Endodermal cell (in vitro differentiated cells): Measurements from ENCODE around the gene MRPS18A. TPM values are rescaled to one million over a fixed set of nuclear protein-coding genes. Genes with fewer than 3 reads are reported as not detected.
A peak's percentile ranks its signal among the peaks of the same experiment; 100 is the strongest.

ENCODE experiments used
- DNase-seq: peaks from one replicate; pipeline ENCODE4 v3.0.0-alpha.2; 2017
- H3K27ac ChIP-seq: 2 replicates; pipeline ENCODE4 v1.5.1; 2013; ENCODE audit warnings: mild to moderate bottlenecking, low read depth, low read length, moderate library complexity
- H3K27me3 ChIP-seq: 2 replicates; pipeline ENCODE4 v1.6.1; 2013; ENCODE audit warnings: mild to moderate bottlenecking, low read length, moderate library complexity; ENCODE audit not compliant: insufficient read depth, control insufficient read depth, poor library complexity, severe bottlenecking
- H3K36me3 ChIP-seq: 2 replicates; pipeline ENCODE4 v1.7.0; 2013; ENCODE audit warnings: mild to moderate bottlenecking, low read length, moderate library complexity; ENCODE audit not compliant: control insufficient read depth, insufficient read depth
- H3K4me1 ChIP-seq: one replicate; pipeline ENCODE4 v1.7.0; 2013; ENCODE audit warnings: low read length; ENCODE audit not compliant: control insufficient read depth, insufficient read depth
- H3K4me3 ChIP-seq: 2 replicates; pipeline ENCODE4 v1.5.1; 2013; ENCODE audit warnings: mild to moderate bottlenecking, low read length, moderate library complexity
- H3K9ac ChIP-seq: 2 replicates; pipeline ENCODE4 v1.6.1; 2013; ENCODE audit warnings: mild to moderate bottlenecking, low read length, moderate library complexity; ENCODE audit not compliant: poor library complexity, severe bottlenecking; ENCODE audit errors: extremely low read depth
- H3K9me3 ChIP-seq: 2 replicates; pipeline ENCODE4 v1.6.1; 2013; ENCODE audit warnings: mild to moderate bottlenecking, low read length, moderate library complexity; ENCODE audit not compliant: control insufficient read depth
- H3K27ac Mint-ChIP-seq: 2 replicates; pipeline ENCODE4 v1.8.0; 2020; ENCODE audit warnings: mixed read lengths
- H3K27me3 Mint-ChIP-seq: 2 replicates; pipeline ENCODE4 v1.8.0; 2021; ENCODE audit warnings: mild to moderate bottlenecking, mixed read lengths; ENCODE audit not compliant: insufficient read depth
- H3K36me3 Mint-ChIP-seq: 2 replicates; pipeline ENCODE4 v1.8.0; 2020; ENCODE audit warnings: low read depth, mixed read lengths
- H3K4me1 Mint-ChIP-seq: 2 replicates; pipeline ENCODE4 v1.8.0; 2020; ENCODE audit warnings: mixed read lengths
- H3K4me3 Mint-ChIP-seq: 2 replicates; pipeline ENCODE4 v1.8.0; 2020; ENCODE audit warnings: mild to moderate bottlenecking, moderate library complexity, mixed read lengths
- H3K9me3 Mint-ChIP-seq: 2 replicates; pipeline ENCODE4 v1.8.0; 2020; ENCODE audit warnings: mild to moderate bottlenecking, mixed read lengths
- WGBS, 2 experiments: methylation state at CpG; one replicate each; pipeline versions ENCODE4 v1.1.5 to v1.1.7; 2013; ENCODE audit warnings: missing lambda C conversion rate in 2 of 2, mixed read lengths in 1 of 2; ENCODE audit not compliant: insufficient coverage in 1 of 2, insufficient read length in 1 of 2; 5-methylcytosine and 5-hydroxymethylcytosine counted together
- total RNA-seq, 2 donors: library from RNA; stranded (reverse); fragmentation: NEBNext Ultra II Directional in 1 of 2; extraction: Animal tissue kit (Norgen Biotek cat#: 25700) in 1 of 2; gene quantifications; 2 replicates in 1 of 2; 3 replicates in 1 of 2; pipeline ENCODE4 v1.2.1, GENCODE V29; 2021
- TF ChIP-seq, protein P1 (sequence below): fragments of 200-600 bp; sonication (generic); conservative IDR thresholded peaks from 2 replicates; pipeline ENCODE4 v1.5.0; 2021; ENCODE audit warnings: antibody characterized with exemption, mild to moderate bottlenecking

Gene MRPS18A
- total RNA-seq, 2 donors from 2014 or later = 53.6 to 58.8 TPM

DNA sequence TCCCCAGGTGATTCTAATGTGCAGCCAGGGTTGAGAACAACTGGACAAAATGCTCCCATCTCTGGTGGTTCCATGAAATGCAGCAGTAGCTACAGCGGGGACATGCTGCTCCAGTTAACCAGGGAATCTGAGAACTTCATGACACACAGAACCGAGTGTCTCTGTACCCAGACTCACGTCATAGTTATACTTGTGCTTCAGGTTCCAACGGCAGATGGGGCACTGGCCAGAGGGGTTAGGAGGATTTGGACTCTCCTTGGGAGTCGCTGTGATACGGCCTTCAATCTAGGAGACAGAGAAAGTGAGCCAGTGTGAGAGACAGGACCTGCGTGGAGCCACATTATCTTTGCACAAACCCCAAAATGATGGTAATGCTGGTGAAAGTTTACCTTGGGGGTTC is 9.2 kb downstream of the MRPS18A start:
- H3K36me3 ChIP-seq = peaks cover 92% of the 10 kb centered on the region
- H3K27ac Mint-ChIP-seq = peak overlapping the region; percentile 30
- no peak overlapping the region for H3K9ac ChIP-seq
- H3K9me3 Mint-ChIP-seq = no peaks in the 10 kb centered on the region
- H3K4me3 Mint-ChIP-seq = no peak overlapping the region
- H3K36me3 Mint-ChIP-seq = peaks cover 52% of the 10 kb centered on the region
- TF ChIP-seq, protein P1, sequence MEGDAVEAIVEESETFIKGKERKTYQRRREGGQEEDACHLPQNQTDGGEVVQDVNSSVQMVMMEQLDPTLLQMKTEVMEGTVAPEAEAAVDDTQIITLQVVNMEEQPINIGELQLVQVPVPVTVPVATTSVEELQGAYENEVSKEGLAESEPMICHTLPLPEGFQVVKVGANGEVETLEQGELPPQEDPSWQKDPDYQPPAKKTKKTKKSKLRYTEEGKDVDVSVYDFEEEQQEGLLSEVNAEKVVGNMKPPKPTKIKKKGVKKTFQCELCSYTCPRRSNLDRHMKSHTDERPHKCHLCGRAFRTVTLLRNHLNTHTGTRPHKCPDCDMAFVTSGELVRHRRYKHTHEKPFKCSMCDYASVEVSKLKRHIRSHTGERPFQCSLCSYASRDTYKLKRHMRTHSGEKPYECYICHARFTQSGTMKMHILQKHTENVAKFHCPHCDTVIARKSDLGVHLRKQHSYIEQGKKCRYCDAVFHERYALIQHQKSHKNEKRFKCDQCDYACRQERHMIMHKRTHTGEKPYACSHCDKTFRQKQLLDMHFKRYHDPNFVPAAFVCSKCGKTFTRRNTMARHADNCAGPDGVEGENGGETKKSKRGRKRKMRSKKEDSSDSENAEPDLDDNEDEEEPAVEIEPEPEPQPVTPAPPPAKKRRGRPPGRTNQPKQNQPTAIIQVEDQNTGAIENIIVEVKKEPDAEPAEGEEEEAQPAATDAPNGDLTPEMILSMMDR = no peak
- WGBS, 2 experiments = 96 to 99% methylated on average over 7 of the region's 7 CpGs
- H3K4me3 ChIP-seq = no peak overlapping the region
- peaks cover 28% of the 10 kb centered on the region for H3K4me1 Mint-ChIP-seq
- no peaks in the 10 kb centered on the region for H3K9me3 ChIP-seq
- no peak overlapping the region for H3K27ac ChIP-seq
- no peak for DNase-seq
- H3K27me3 ChIP-seq = no peaks in the 10 kb centered on the region
- H3K4me1 ChIP-seq = peaks cover 18% of the 10 kb centered on the region
- no peaks in the 10 kb centered on the region for H3K27me3 Mint-ChIP-seq

- TF ChIP-seq, protein P1 = no peak
- 89 to 98% methylated on average over 3 to 7 of the region's 7 CpGs for WGBS, 2 experiments
- peaks cover 55% of the 10 kb centered on the region for H3K36me3 Mint-ChIP-seq
- no peaks in the 10 kb centered on the region for H3K9me3 Mint-ChIP-seq
- Histone ChIP-seq H3K4me3 (no peak overlapping the region), H3K27me3 (no peaks in the 10 kb centered on the region), H3K36me3 (peaks cover 95% of the 10 kb centered on the region), H3K27ac (no peak overlapping the region), H3K9ac (no peak overlapping the region), H3K9me3 (no peaks in the 10 kb centered on the region), H3K4me1 (peaks cover 13% of the 10 kb centered on the region)
- no peaks in the 10 kb centered on the region for H3K27me3 Mint-ChIP-seq
- no peak for DNase-seq
- H3K4me3 Mint-ChIP-seq = no peak overlapping the region
- no peak overlapping the region for H3K27ac Mint-ChIP-seq
- H3K4me1 Mint-ChIP-seq = peaks cover 22% of the 10 kb centered on the region
Measured at GRCh38 chr6:43677759-43678158, 9.8 kb downstream of the MRPS18A start.

DNA sequence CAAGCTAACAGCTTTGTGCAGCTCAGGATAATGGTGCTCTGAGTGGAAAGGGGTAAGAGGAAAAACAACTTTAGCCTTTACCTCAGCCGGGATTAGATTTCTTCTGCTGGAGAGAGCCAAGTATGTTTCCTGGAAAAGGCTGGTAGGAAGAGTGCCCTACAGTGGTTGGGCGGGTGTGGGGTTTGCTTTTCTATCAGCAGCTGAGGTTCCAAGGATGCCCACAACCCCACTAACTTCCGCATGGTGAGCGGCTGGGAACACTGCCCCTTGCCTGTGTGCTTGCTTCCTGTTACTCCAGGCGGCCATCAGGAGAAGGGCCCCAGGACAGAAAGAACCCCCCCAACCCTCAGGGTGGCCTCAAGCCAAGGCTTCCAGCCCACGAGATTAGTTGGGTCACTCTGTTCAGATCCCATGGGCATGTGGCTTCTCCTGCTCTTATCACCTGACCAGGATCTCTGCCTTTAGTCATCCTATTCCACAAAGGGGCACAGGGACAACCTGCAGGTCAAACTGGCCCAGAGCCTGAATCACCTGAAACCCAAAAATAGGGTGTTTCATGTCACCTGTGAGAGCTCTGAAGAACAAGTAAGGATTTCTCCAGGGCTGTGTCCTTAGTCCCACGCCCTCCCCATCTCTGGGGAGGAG is 10.5 kb downstream of the MRPS18A start:
- peaks cover 57% of the 10 kb centered on the region for H3K36me3 Mint-ChIP-seq
- WGBS, 2 experiments = 92 to 96% methylated on average over 3 to 7 of the region's 7 CpGs
- no peaks in the 10 kb centered on the region for H3K9me3 Mint-ChIP-seq
- Histone ChIP-seq H3K4me1 (peaks cover 11% of the 10 kb centered on the region), H3K9ac (no peak overlapping the region), H3K27ac (no peak overlapping the region), H3K27me3 (no peaks in the 10 kb centered on the region), H3K4me3 (no peak overlapping the region), H3K36me3 (peaks cover 94% of the 10 kb centered on the region), H3K9me3 (no peaks in the 10 kb centered on the region)
- H3K4me1 Mint-ChIP-seq = peaks cover 16% of the 10 kb centered on the region
- no peak overlapping the region for H3K4me3 Mint-ChIP-seq
- no peak overlapping the region for H3K27ac Mint-ChIP-seq
- TF ChIP-seq, protein P1 = no peak
- DNase-seq = no peak
- no peaks in the 10 kb centered on the region for H3K27me3 Mint-ChIP-seq
